Measurements from ENCODE around the gene CSF2RB. TPM values are rescaled to one million over a fixed set of nuclear protein-coding genes. Genes with fewer than 3 reads are reported as not detected.

The CSF2RB gene
- total RNA-seq, 2 experiments from 2014 or later: 0.04 TPM

DNA sequence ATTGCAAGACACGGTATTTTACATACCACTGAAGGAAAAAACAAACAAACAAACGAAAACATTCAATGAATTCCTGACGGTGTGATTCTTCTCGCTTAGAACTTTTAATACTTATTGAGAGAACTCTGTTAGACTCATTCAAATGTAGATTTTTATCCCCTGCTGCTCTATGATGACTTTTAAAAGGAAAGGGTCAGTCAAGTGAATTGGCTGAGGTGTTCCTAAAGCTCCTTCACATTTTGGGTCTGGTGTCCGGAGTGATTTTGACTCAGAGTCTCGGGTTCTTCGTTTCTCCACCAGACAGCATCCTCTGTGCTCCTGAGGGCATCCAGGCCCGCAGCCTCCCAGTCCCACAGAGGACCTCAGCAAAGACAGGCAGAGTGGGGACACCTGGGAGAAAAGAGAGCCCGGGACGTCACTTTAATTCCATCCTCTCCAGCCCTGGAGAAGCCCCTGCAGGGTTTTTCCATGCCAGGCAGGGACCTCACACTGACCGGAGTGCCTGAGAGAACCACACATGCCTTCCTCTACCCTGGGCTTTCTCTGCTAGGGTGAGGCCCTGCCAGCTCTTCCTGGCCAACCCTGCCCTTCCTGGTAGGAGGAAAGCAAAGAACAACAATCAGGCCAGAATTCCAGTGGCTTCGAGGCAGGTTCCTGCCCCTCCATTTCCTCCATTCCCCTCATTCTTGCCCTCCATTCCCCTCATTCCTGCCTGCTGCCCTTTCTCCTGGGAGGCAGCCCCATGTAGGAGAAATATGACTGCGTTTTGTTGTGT, 1.4 kb upstream of the CSF2RB start:
- CTCF ChIA-PET: no interaction called here

GRCh38 chr22:36912694-36913426, 568 bp upstream of the CSF2RB start:
- ChIA-PET POLR2A (no interaction called here), CTCF (no interaction called here)

More for the DNA sequence above, 1.4 kb upstream of the CSF2RB start:
- POLR2A ChIA-PET: no interaction called here

- ChIA-PET CTCF (no interaction called here), POLR2A (no interaction called here)
Measured at GRCh38 chr22:36914390-36914752, 943 bp downstream of the CSF2RB start.

GRCh38 chr22:36916034-36916433, 2.6 kb downstream of the CSF2RB start:
- CTCF ChIA-PET: no interaction called here
- POLR2A ChIA-PET: no interaction called here

GRCh38 chr22:36918586-36919284, 5.3 kb downstream of the CSF2RB start:
- POLR2A ChIA-PET: no interaction called here
- CTCF ChIA-PET: interaction anchor here (1.0 kb wide), 1 partner anchor 11 kb away, joined by 3 read pairs; no protein-coding TSS in a partner anchor

DNA sequence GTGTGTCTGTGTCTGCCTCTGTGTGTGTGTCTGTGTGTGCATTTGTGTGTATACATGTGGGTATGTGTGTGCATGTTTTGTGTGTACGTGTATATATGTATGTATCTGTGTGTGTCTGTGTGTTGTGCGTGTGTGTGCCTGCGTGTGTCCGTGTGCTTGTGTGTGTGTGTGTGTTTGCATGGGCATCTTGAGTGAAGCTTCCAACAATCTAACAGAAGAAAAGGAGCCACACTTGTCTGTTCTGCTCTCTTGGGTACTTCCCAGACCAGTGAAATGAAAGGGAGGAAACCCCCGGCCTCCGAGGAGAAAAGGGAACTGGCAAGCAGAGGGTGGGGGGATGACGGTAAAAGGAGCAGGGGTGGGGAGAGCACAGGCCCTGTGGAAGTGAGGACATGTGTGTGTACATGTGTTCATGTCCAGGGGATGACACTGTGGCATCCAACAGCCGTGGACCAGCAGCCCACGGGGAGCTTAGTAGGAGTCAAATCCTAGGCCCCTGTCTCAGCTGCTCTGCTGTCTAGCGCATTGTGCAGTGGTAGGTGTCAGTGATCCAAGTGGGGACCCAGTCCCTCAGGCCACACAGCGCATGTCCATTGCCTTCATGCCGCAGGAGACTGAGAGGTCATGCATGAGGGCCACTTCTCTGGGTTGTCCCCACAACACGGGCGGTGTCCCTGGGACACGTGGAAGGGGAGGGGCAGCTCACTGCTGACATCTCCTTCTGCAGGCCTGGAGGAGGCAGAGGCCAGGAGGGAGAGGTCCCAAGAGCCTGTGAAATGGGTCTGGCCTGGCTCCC, 8.1 kb downstream of the CSF2RB start:
- ChIA-PET CTCF (no interaction called here), POLR2A (no interaction called here)

DNA sequence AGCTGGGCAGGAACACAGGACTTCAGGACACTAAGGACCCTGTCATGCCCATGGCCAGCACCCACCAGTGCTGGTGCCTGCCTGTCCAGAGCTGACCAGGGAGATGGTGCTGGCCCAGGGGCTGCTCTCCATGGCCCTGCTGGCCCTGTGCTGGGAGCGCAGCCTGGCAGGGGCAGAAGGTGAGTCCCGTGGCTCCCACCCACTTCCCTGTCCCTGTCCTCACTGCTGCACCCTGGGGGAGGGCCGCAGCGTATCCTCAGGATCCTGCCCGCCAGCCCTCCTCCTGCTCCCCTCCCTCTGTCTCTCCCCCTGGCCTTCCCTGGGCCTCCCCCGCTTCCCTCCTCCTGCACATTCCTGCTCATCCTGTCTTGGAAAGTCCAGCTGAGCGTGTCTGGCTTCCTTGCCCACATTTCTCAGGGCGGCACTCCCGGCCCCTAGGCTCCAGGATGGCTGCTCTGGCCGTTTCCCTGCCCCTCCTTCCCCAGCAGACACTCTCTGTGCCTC, 8.7 kb downstream of the CSF2RB start:
- ChIA-PET POLR2A (no interaction called here), CTCF (no interaction called here)

- POLR2A ChIA-PET: no interaction called here
- CTCF ChIA-PET: no interaction called here
Measured at GRCh38 chr22:36922711-36923110, 9.3 kb downstream of the CSF2RB start.

DNA sequence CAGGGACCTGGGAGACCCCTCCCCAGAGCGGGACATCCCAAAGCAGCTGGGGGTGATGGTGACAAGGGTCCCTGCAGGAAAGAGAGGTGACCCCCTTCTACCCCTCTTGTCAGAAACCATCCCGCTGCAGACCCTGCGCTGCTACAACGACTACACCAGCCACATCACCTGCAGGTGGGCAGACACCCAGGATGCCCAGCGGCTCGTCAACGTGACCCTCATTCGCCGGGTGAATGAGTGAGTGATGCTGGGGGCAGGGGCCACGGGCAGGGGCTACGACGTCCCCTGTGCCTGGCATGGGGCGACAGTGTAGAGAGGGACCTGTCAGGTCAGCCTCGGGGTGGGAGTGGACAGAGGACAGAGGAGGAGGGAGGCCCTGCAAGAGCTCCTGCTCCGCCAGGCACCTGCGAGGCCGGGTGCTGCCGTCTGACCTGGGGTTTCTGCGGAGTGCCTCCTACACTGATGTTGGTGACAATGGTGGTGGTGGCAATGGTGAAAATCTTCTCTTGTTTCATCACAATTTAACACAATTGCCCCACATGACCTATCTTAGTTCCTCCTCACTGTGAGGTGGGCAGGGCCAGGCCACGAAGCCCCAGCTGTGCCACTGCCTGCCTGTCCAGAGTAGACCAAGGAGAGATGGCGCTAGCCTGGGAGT, 9.8 kb downstream of the CSF2RB start:
- CTCF ChIA-PET: no interaction called here
- POLR2A ChIA-PET: no interaction called here

DNA sequence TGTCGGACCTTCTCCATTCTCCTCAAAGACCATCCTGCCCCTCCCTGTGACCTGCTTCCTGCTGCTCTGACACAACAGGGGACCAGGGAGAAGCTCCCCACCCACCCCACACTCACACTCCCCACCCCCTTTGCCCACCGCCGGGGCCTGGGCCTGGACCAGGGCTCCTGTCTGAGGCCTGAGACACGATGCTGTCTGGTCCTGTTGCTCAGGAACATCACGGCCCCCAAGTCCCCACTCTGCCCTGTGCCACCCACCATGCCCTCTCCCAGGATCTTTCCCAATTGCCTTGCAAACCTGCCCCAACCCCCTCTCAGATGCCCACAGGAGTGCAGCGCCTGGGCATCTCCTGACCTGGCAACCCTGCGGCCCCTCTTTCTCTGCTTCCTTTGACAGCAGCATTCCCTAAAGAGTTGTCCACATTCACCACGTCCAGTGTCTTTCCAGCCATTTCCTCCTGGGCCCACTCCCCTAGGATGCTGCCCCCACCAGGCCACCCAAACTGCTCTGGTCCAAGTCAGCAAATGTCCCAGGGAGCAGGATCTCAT, 10.8 kb downstream of the CSF2RB start:
- CTCF ChIA-PET: no interaction called here
- POLR2A ChIA-PET: no interaction called here

DNA sequence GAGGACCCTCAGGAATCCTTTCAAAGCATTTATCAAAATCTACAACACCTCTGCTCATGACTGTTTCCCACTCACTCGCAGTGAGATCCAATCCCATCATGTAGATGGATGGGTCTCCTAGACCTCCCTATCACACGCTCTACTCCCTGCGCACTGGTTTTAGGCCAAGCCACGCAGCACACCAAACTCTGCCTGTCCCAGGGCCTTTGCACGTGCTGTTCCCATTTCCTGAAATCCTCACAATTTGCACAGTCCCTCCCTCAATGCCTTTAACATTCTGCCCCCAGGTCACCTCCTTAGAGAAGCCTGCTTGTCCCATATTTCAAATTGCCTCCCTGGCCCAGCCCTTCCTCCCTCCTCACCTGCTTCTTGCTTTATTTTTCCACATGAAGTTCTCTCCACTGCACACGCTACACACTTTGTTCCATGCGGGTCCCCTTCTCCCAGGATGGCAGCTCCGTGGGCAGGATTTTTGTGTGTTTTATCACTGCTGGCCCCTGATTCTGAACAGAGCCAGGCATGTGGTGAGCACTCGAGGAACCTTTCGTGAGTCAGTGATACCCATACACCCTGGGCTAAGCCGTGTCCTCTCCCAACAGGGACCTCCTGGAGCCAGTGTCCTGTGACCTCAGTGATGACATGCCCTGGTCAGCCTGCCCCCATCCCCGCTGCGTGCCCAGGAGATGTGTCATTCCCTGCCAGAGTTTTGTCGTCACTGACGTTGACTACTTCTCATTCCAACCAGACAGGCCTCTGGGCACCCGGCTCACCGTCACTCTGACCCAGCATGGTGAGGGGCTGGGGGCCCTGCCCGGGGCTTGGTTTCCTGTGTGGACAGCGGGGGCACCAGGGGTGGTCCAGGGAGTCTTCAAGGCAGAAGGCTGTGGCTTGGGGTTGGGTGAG, 12.2 kb downstream of the CSF2RB start:
- CTCF ChIA-PET: no interaction called here
- POLR2A ChIA-PET: no interaction called here

- POLR2A ChIA-PET: no interaction called here
- CTCF ChIA-PET: no interaction called here
Measured at GRCh38 chr22:36926309-36926708, 12.9 kb downstream of the CSF2RB start.

DNA sequence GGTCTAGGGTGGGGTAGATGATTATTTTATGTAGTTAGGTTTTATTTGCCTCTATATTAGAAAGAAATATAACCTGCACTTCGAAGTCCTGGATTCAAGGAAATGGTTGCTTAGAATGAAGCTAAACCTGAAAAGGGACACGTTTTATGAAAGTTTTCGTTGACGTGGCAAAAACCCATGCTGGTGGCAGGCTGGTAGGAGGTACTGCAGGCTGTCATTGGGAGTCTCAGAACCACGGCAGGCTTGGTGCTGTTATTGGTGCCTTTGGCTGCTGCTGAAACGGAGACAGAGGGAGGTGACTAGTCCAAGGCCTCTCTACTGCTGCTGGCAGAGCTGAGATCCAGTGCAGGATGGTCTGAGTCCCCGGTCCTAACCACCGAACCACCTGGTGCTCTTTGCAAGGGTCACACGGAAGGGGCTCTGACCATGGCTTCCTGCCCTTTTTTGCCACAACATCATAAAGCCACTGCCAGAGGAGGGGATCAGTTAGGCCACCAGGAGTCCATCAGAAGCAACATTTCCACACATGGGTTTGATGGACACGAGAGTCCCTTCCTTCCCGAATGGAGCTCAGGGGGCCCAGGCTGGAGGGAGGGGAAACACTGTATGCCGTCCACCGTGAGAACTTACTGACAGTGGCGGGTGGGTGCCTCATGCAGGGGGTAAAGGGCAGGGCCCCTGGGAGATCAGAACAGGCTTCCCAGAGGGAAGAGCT, 13.4 kb downstream of the CSF2RB start:
- POLR2A ChIA-PET: no interaction called here

DNA sequence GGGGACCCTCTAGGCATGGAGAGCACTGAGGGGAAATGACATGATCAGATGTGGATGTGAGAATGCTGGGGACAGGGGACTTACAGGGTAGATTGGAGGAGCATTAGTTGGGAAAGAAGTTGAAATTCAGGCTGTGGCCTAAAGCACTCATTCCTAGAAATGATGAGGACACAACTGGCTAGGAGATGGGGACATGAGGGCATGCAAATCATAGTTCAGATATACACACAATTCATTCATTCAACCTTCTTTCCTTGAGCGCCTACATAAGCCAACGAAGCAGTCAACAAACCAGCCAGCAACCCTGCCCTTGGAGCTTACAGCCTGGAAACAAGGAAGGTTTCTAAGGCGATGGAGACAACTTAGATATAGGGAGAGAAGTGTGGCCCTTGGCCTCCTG, 14.2 kb downstream of the CSF2RB start:
- ChIA-PET CTCF (no interaction called here), POLR2A (no interaction called here)

More for the DNA sequence above, 13.4 kb downstream of the CSF2RB start:
- CTCF ChIA-PET: no interaction called here

- ChIA-PET CTCF (no interaction called here), POLR2A (no interaction called here)
Measured at GRCh38 chr22:36928196-36928595, 14.8 kb downstream of the CSF2RB start.

DNA sequence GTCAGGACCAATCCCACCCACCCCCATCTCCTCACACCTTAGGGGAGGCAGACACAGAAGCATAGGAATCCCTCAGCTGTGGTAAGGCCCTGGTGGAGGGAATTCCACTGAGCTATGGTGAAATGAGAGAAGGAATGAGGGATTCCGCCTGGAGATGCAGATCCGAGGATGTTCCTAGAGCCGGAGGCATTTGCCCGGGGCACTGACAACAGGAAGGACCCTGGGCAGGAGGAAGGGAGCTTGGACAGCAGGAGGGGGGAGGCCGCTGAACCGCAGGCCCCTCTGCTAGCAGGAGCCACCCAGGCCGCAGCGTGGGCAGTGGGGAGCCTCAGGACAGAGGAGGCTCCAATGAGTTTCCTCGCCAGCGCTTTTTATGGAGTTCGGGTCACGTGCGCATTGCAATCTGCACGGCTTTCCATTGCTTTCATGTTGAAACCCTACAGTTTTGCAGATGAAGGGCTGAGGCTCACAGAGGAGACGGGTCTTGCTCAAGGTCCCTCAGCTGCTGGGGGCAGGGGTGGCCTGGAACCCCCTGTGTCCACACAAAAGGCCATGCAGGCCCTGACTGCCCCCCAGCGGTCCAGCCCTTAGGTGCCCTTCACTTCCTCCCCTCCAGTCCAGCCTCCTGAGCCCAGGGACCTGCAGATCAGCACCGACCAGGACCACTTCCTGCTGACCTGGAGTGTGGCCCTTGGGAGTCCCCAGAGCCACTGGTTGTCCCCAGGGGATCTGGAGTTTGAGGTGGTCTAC, 15.5 kb downstream of the CSF2RB start:
- POLR2A ChIA-PET: no interaction called here
- CTCF ChIA-PET: no interaction called here

- CTCF ChIA-PET: interaction anchor here (0.6 to 0.9 kb wide), 2 partner anchors 16 to 73 kb away, joined by 3 read pairs; no protein-coding TSS in a partner anchor
- POLR2A ChIA-PET: no interaction called here
Measured at GRCh38 chr22:36929621-36930020, 16.2 kb downstream of the CSF2RB start.
